IPS DF 4.7 (cell line): ENCODE results near the gene ZNF837.
"Not testable (repeated sequence)": the region's sequence is repeated elsewhere in the genome, so short reads cannot be mapped to it uniquely, and the experiment has no call there.

ENCODE experiments used
- DNase-seq: peaks from one replicate; pipeline ENCODE4 v3.0.0-alpha.2; 2013; ENCODE audit warnings: low spot score; ENCODE audit errors: extremely low read depth

The ZNF837 gene

GRCh38 chr19:58351558-58351878, 29.3 kb downstream of the ZNF837 start:
- no peak for DNase-seq

GRCh38 chr19:58350871-58351557, 29.8 kb downstream of the ZNF837 start:
- no peak for DNase-seq

GRCh38 chr19:58350001-58350861, 30.6 kb downstream of the ZNF837 start:
- DNase-seq = no peak

- DNase-seq = no peak
Observed at GRCh38 chr19:58349590-58349989, 31.2 kb downstream of the ZNF837 start.

- not testable (repeated sequence) for DNase-seq
Observed at GRCh38 chr19:58348080-58348479, 32.8 kb downstream of the ZNF837 start.

GRCh38 chr19:58346961-58347929, 33.6 kb downstream of the ZNF837 start:
- DNase-seq = no peak

- no peak for DNase-seq
Observed at GRCh38 chr19:58345558-58345957, 35.3 kb downstream of the ZNF837 start.

GRCh38 chr19:58338825-58339558, 41.8 kb downstream of the ZNF837 start:
- DNase-seq = no peak

- no peak for DNase-seq
Observed at GRCh38 chr19:58338336-58338735, 42.5 kb downstream of the ZNF837 start.

- no peak for DNase-seq
Observed at GRCh38 chr19:58336820-58337219, 44.0 kb downstream of the ZNF837 start.

GRCh38 chr19:58336216-58336615, 44.6 kb downstream of the ZNF837 start:
- no peak for DNase-seq

GRCh38 chr19:58335630-58336029, 45.2 kb downstream of the ZNF837 start:
- no peak for DNase-seq

GRCh38 chr19:58334691-58335249, 46.1 kb downstream of the ZNF837 start:
- DNase-seq = no peak

- DNase-seq = no peak
Observed at GRCh38 chr19:58332697-58333096, 48.1 kb downstream of the ZNF837 start.

GRCh38 chr19:58330458-58330857, 50.4 kb downstream of the ZNF837 start:
- no peak for DNase-seq

GRCh38 chr19:58328999-58329398, 51.8 kb downstream of the ZNF837 start:
- DNase-seq = no peak

GRCh38 chr19:58326914-58327726, 53.7 kb downstream of the ZNF837 start, which contains the start of gene ZSCAN22:
ZSCAN22 (plus strand) TSS chr19:58326994; CDS start chr19:58334803, 7,809 bp downstream.
- no peak for DNase-seq

GRCh38 chr19:58326501-58326913, 54.3 kb downstream of the ZNF837 start:
- DNase-seq = no peak

GRCh38 chr19:58325311-58326022, 55.4 kb downstream of the ZNF837 start:
- no peak for DNase-seq
